ENCODE results near the gene SLC45A3. TPM values are rescaled to one million over a fixed set of nuclear protein-coding genes. Genes with fewer than 3 reads are reported as not detected.

Gene SLC45A3
- total RNA-seq, 1 donor from 2014 or later = 8.4 TPM

DNA sequence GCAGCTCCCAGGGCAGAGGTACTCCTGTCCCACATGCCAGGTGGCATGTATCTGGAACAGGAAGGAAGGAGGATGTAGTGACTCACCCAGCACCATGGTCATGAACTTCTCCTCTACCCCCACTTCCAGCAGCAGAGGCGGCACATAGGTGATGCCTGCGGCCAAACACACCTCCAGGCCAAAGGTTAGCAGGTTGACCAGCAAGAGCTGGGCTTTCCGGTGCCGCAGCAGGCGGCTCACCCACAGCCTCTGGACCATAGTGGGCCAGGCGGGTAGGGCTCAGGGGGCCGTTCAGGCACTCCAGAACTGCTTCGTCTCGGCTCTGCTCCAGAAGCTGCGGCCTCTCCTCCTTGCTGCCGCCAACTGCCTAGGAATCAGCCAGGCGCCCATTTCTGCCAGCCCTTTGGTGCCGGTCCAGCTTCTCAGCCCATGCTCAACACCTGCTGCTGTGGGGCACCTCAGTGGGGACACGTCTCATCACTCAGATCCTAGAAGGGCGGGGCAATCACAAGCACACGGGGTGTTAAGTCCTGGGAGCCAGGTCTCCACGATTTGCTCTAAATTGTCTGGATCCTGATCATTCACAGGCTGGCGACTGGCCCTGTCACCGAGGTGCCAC is 15.8 kb downstream of the SLC45A3 start:
- Mint-ChIP-seq H3K36me3 (ENCODE audit: insufficient read depth) (peaks cover 5% of the 10 kb centered on the region), H3K4me1 (ENCODE audit: low read depth) (peaks cover 11% of the 10 kb centered on the region), H3K9me3 (ENCODE audit: low read depth) (no peaks in the 10 kb centered on the region), H3K4me3 (ENCODE audit: low read depth) (no peak overlapping the region), H3K27me3 (no peaks in the 10 kb centered on the region), H3K27ac (no peak overlapping the region)
- no peak for DNase-seq (ENCODE audit: low spot score, unreplicated experiment)
- TF ChIP-seq, protein P1, sequence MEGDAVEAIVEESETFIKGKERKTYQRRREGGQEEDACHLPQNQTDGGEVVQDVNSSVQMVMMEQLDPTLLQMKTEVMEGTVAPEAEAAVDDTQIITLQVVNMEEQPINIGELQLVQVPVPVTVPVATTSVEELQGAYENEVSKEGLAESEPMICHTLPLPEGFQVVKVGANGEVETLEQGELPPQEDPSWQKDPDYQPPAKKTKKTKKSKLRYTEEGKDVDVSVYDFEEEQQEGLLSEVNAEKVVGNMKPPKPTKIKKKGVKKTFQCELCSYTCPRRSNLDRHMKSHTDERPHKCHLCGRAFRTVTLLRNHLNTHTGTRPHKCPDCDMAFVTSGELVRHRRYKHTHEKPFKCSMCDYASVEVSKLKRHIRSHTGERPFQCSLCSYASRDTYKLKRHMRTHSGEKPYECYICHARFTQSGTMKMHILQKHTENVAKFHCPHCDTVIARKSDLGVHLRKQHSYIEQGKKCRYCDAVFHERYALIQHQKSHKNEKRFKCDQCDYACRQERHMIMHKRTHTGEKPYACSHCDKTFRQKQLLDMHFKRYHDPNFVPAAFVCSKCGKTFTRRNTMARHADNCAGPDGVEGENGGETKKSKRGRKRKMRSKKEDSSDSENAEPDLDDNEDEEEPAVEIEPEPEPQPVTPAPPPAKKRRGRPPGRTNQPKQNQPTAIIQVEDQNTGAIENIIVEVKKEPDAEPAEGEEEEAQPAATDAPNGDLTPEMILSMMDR (IDR thresholded peaks at IDR 0.05; ENCODE audit: unreplicated experiment) = no peak

DNA sequence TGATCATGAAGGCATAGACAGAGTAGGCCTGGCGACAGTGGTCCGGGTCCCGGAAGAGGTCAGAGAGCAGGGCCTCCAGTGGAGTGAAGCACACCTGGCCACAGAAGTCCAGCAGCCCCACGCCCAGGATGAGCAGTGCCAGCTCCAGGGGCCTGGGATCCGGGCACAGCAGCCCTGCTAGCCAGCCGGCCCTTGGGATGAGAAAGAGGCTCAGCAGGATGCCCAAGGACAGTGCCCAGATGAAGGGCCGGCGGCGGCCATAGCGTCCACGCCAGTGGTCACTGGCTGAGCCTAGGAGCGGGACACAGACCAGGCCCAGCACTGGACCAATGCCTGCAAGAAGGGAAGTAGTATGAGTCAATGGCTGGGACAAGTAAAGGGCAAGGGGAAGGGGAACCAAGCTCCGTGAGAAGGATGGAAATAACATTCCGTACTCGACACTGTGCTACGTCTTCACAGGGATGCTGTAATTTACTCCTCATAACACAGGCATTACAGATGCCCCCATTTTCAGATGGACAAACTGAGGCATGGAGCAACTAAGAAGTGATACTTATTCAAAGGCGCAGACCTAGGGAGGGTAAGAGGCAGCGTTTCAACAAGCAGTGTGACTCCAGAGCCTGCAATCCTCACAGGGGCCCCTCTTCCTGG is 16.9 kb downstream of the SLC45A3 start:
- no peaks in the 10 kb centered on the region for H3K27me3 Mint-ChIP-seq
- TF ChIP-seq, protein P1 (IDR thresholded peaks at IDR 0.05; ENCODE audit: unreplicated experiment) = no peak
- H3K9me3 Mint-ChIP-seq (ENCODE audit: low read depth) = no peaks in the 10 kb centered on the region
- H3K36me3 Mint-ChIP-seq (ENCODE audit: insufficient read depth) = peaks cover 5% of the 10 kb centered on the region
- peaks cover 4% of the 10 kb centered on the region for H3K4me1 Mint-ChIP-seq (ENCODE audit: low read depth)
- no peak overlapping the region for H3K27ac Mint-ChIP-seq
- no peak for DNase-seq (ENCODE audit: low spot score, unreplicated experiment)
- H3K4me3 Mint-ChIP-seq (ENCODE audit: low read depth) = no peak overlapping the region

DNA sequence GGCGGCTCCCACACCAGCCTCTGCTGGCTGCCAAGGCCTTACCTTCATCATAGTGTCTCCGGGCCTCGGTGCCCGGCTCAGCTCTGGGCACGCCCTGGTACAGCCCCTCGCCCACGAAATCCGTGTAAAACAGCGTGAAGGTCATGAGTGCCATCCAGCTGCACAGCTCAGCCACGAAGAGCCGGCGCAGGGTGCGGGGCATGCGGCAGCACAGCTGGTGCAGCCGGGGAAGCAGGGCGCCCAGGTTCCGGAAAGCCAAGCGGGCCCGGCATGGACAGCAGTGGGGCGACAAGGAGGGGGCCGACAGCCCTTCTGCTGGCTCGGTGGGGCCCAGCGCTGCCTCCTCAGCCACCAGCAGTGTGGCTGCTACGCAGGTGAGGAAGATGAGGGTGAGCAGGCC is 17.5 kb downstream of the SLC45A3 start:
- Mint-ChIP-seq H3K27me3 (no peaks in the 10 kb centered on the region), H3K4me3 (ENCODE audit: low read depth) (no peak overlapping the region), H3K27ac (no peak overlapping the region), H3K9me3 (ENCODE audit: low read depth) (no peaks in the 10 kb centered on the region), H3K36me3 (ENCODE audit: insufficient read depth) (peaks cover 5% of the 10 kb centered on the region), H3K4me1 (ENCODE audit: low read depth) (no peaks in the 10 kb centered on the region)
- DNase-seq (ENCODE audit: low spot score, unreplicated experiment) = no peak
- TF ChIP-seq, protein P1 (IDR thresholded peaks at IDR 0.05; ENCODE audit: unreplicated experiment) = no peak

DNA sequence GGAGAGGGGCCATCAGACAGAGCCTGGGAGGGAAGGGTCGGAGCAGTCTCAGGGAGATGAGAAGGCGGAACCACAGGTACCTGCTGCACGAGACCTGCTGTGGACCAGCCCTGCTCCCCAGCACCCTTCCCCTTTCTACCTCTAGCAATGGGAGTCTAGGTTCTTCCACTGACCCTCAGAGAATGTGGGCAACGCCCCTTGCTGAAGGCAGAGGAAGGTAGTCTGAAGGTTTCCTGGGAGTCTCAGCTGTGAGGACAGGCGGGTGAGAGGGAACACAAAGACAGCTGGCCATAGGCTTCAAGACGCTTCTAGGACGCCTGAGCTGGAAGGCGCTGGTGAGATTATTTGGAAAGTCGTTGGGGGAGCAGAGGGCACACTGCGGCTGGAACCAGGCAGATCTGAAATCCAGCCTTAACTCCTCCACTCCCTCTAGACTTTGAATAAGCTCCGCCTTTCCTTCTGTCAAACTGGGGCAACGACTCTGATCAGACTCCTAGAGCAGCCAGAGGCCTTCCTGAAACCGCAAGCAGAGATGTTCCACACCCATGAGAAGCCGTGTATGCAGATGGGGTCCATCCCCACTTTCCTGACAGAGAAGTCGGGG is 18.1 kb downstream of the SLC45A3 start:
- no peak for DNase-seq (ENCODE audit: low spot score, unreplicated experiment)
- H3K27ac Mint-ChIP-seq = no peak overlapping the region
- H3K36me3 Mint-ChIP-seq (ENCODE audit: insufficient read depth) = peaks cover 7% of the 10 kb centered on the region
- TF ChIP-seq, protein P1 (IDR thresholded peaks at IDR 0.05; ENCODE audit: unreplicated experiment) = no peak
- H3K4me3 Mint-ChIP-seq (ENCODE audit: low read depth) = no peak overlapping the region
- no peaks in the 10 kb centered on the region for H3K27me3 Mint-ChIP-seq
- H3K4me1 Mint-ChIP-seq (ENCODE audit: low read depth) = no peaks in the 10 kb centered on the region
- H3K9me3 Mint-ChIP-seq (ENCODE audit: low read depth) = no peaks in the 10 kb centered on the region

DNA sequence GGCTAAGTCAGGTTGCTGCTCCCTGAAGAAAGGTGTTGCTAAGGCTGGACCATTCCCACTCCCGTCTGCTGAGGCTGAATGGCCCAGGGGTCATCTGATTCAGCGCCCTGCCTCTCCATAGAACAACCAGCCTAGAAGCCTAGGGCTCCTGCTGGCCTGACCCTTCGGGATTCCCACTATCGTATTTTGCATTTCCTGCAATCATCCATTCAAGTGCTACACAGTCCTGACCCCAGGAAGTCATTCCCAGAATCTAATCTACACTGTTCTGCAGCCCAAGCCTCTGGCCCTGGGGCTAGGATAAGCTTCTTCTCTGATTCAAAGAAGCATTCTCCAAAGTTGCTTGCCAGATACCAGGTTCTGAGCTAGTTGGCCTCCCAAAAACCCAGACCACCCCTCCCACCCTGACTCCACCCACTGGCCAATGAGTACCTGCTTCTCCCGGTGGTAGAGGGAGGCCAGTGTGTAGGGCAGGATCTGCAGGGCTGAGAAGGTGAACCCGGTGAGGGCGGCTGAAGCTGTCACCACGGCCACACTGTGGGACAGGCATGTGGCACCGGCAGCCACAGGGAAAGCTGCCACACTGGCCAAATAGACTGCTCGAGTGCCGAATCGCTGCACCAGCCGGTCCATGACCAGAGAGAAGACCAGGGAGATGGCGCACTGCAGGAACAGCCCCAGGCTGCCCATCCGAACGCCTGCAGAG is 18.7 kb downstream of the SLC45A3 start:
- no peak overlapping the region for H3K4me3 Mint-ChIP-seq (ENCODE audit: low read depth)
- TF ChIP-seq, protein P1 (IDR thresholded peaks at IDR 0.05; ENCODE audit: unreplicated experiment) = no peak
- H3K4me1 Mint-ChIP-seq (ENCODE audit: low read depth) = no peaks in the 10 kb centered on the region
- no peaks in the 10 kb centered on the region for H3K27me3 Mint-ChIP-seq
- H3K9me3 Mint-ChIP-seq (ENCODE audit: low read depth) = no peaks in the 10 kb centered on the region
- H3K27ac Mint-ChIP-seq = no peak overlapping the region
- no peak for DNase-seq (ENCODE audit: low spot score, unreplicated experiment)
- peaks cover 7% of the 10 kb centered on the region for H3K36me3 Mint-ChIP-seq (ENCODE audit: insufficient read depth)

Data from progenitor cell of endocrine pancreas (in vitro differentiated cells).